ENCODE measurements around the gene NLGN1. TPM values are rescaled to one million over a fixed set of nuclear protein-coding genes. Genes with fewer than 3 reads are reported as not detected.

NLGN1 gene
- total and polyA plus RNA-seq, 12 donors: 0.88 to 19.9 (median 12.6) TPM

DNA sequence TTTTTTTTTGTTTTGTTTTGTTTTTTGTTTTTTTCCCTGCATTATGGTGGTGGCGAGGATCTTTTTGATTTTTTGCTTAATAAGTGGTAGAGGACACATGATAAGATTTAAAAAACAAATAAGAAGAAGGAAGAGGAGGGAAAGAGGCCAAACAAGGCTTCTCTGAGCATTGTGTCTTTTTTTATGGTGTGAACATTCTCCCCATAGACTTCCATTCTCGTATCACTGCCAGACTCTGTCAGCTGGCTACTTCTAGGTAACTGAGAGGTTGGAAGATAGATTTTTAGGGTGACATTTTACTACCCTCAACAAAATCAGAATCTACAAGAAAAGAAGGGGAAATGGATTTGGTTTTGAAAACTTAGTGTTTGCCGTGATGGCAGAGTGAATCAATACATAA lies 3.8 kb downstream of the NLGN1 start:
- TF ChIP-seq, protein P1, sequence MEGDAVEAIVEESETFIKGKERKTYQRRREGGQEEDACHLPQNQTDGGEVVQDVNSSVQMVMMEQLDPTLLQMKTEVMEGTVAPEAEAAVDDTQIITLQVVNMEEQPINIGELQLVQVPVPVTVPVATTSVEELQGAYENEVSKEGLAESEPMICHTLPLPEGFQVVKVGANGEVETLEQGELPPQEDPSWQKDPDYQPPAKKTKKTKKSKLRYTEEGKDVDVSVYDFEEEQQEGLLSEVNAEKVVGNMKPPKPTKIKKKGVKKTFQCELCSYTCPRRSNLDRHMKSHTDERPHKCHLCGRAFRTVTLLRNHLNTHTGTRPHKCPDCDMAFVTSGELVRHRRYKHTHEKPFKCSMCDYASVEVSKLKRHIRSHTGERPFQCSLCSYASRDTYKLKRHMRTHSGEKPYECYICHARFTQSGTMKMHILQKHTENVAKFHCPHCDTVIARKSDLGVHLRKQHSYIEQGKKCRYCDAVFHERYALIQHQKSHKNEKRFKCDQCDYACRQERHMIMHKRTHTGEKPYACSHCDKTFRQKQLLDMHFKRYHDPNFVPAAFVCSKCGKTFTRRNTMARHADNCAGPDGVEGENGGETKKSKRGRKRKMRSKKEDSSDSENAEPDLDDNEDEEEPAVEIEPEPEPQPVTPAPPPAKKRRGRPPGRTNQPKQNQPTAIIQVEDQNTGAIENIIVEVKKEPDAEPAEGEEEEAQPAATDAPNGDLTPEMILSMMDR (IDR thresholded peaks at IDR 0.05): no peak
- no peak overlapping the region for H3K4me3 ChIP-seq
- peaks cover 0 to 32% (median 4%) of the 10 kb centered on the region in 7 donors for H3K27me3 ChIP-seq
- no peaks in the 10 kb centered on the region for H3K36me3 ChIP-seq
- 59 to 77% methylated on average over 3 of the region's 3 CpGs for WGBS, 2 donors
- intact Hi-C loops (cut with DNase I): no loop called here
- no peak overlapping the region for H3K27ac ChIP-seq
- DNase-seq: no peak
- H3K4me1 ChIP-seq: peaks cover 0 to 22% (median 8%) of the 10 kb centered on the region in 9 donors
- H3K9me3 ChIP-seq: no peaks in the 10 kb centered on the region
- ATAC-seq: no peak

DNA sequence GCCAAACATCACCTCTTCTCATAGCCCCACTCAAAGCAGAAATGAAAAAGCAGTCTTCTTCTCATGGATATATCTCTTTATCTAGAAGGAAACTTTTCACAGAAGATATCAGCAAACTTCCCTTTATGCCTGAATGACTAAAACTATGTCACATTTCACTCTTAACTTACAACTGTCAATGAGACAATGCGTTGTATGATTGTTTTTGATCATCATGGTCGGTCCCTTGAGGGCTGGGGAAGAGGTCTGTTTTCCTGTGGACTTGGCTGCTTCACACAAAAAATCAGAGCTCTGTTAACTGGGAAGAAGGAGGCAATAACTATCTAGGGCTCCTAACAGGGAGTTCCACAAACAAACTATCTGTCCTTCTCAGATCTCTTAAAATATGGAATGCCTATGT lies 5.1 kb downstream of the NLGN1 start:
- Histone ChIP-seq H3K9me3 (no peaks in the 10 kb centered on the region), H3K36me3 (no peaks in the 10 kb centered on the region), H3K27ac (no peak overlapping the region), H3K4me3 (no peak overlapping the region), H3K4me1 (peaks cover 0 to 12% (median 6%) of the 10 kb centered on the region in 9 donors), H3K27me3 (peaks cover 0 to 19% (median 4%) of the 10 kb centered on the region in 7 donors)
- DNase-seq (no peak), ATAC-seq (no peak)
- 34 to 36% methylated on average over 2 of the region's 2 CpGs for WGBS, 2 donors
- TF ChIP-seq, protein P1 (IDR thresholded peaks at IDR 0.05): no peak
- intact Hi-C loops (cut with DNase I): no loop called here

DNA sequence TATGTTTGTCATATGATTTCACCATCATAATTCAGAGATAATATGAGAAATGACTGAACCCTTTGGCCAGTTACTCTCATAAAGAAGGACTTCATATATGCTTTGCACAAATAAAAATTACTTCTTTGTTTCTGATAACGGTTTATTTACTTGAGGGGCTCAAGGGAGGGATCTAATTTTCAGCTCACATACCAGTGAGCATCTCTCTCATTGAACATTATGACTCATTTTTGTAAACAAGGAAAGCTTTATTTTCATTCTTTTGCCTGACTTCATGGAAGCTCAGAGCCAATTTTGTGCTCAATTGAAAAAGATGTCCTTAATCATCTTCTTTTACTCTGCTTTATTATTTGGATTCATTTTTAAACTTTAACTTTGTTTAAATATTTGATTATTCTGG lies 5.8 kb downstream of the NLGN1 start:
- peaks cover 0 to 12% (median 4%) of the 10 kb centered on the region in 7 donors for H3K27me3 ChIP-seq
- 66 to 75% methylated on average over 1 of the region's 1 CpG for WGBS, 2 donors
- H3K36me3 ChIP-seq: no peaks in the 10 kb centered on the region
- H3K4me1 ChIP-seq: peaks cover 0 to 8% (median 2%) of the 10 kb centered on the region in 9 donors
- no peak overlapping the region for H3K27ac ChIP-seq
- ATAC-seq (no peak), DNase-seq (no peak)
- intact Hi-C loops (cut with DNase I): no loop called here
- no peaks in the 10 kb centered on the region for H3K9me3 ChIP-seq
- no peak overlapping the region for H3K4me3 ChIP-seq
- TF ChIP-seq, protein P1 (IDR thresholded peaks at IDR 0.05): no peak

DNA sequence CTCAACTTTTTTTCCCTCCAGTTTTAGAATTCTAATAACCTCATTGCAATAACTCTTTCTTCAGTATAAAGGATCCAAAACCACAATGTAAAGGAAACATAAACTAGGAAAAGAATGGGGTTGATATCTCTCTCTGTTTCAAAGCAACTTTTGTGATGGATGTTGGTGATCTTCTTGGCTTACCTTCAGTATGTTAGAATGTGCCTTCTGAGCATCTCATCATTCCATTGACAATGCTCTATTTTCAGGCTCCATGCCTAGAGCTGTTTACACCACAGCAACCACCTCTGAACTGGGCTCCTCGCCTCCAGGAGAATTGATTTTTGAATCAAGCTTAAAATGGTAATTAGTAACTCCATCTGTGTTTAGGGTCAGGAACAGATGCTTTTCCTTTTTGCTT lies 6.6 kb downstream of the NLGN1 start:
- 92 to 96% methylated on average over 1 of the region's 1 CpG for WGBS, 2 donors
- DNase-seq (no peak), ATAC-seq (no peak)
- Histone ChIP-seq H3K36me3 (no peaks in the 10 kb centered on the region), H3K4me3 (no peak overlapping the region), H3K4me1 (peaks cover 0 to under 1% (median 0%) of the 10 kb centered on the region in 9 donors), H3K27me3 (peaks cover 0 to 4% (median 3%) of the 10 kb centered on the region in 7 donors), H3K9me3 (no peaks in the 10 kb centered on the region), H3K27ac (no peak overlapping the region)
- intact Hi-C loops (cut with DNase I): no loop called here
- TF ChIP-seq, protein P1 (IDR thresholded peaks at IDR 0.05): no peak

All from heart right ventricle (tissue), 16 donors.